SK-MEL-5 (cell line): Measurements from ENCODE around the gene OR2AT4. TPM values are rescaled to one million over a fixed set of nuclear protein-coding genes. Genes with fewer than 3 reads are reported as not detected.
"Not testable (repeated sequence)": the region's sequence is repeated elsewhere in the genome, so short reads cannot be mapped to it uniquely, and the experiment has no call there.

Experiments used
- DNase-seq: peaks from one replicate; pipeline ENCODE4 v3.0.0-alpha.2; 2016; ENCODE audit warnings: low read depth, low spot score
- in situ Hi-C: cut with HindIII; loops from 2 replicates; pipeline ENCODE4 v1.10.0; 2016; ENCODE audit warnings: low sequenced_read_pairs, high pct_unique_total_duplicates, low pct_unique_long_range_greater_than_20kb
- total RNA-seq: library from RNA; depleted of rRNA; stranded (reverse); fragments of >200 nt; shearing (Covaris generic); gene quantifications from 2 replicates; pipeline ENCODE4 v1.2.3, GENCODE V29; 2014

Gene OR2AT4
- total RNA-seq, 1 experiment from 2014 or later: 0.05 TPM

DNA sequence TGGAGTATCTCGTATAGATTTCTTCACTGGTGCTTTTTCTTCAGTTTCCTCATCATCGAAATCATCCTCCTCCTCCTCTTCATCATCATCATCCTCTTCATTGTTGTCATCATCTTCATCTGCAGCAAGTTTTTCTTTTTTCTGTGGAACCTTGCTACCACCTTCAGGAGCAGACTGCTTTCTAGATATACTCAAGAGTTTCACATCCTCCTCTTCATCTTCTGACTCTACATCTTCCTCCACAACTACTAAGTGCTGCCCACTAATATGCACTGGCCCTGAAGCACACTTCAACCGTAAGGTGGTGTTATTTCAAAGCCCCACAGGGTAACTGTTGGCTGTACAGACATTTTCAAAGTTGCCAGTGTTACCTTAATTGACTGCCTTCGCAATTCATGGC lies 17.1 kb downstream of the OR2AT4 start:
- no peak for DNase-seq
- in situ Hi-C loops: no loop called here

GRCh38 chr11:75078233-75078632 lies 18.4 kb downstream of the OR2AT4 start:
- peak; percentile 16 for DNase-seq
- in situ Hi-C loops: no loop called here

GRCh38 chr11:75077316-75077715 lies 19.4 kb downstream of the OR2AT4 start:
- no peak for DNase-seq
- in situ Hi-C loops: no loop called here

- DNase-seq: no peak
- in situ Hi-C loops: no loop called here
Measured at GRCh38 chr11:75076671-75077070, 20.0 kb downstream of the OR2AT4 start.

DNA sequence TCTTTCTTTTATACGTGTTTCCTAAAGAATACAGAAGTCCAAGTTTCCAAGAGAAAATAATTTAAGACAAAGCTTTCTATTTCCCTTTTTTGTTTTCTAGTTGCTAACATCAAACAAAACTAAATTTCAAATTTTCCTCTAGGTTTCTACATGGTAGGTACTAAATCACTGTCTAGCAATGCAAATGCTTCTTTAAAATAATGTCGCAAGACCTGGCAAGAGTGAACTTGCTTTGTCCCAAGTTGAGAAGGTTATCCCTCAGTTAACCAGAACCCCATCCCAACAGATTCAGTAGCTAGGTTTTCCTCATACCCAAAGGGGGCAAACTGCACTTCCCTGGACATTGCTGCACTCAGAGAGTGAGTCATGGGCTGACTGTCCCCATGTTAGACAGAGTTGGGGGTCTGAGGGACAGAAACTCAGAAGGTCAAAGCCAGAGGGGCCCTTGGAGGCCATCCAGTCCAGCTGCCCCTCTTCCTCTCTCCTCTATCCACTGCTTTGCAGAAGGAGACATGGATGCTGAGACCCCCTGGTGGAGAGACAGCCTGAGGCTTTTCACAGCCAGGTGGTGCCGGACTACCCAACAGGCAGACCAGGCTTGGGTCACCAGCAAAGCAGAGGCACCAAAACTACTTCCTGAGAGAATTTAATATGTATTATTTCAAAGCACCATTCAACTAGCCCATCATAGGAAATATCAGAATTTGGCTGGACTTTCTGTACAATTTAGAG lies 23.1 kb downstream of the OR2AT4 start:
- in situ Hi-C loops: no loop called here
- no peak for DNase-seq

GRCh38 chr11:75072582-75072981 lies 24.1 kb downstream of the OR2AT4 start:
- in situ Hi-C loops: no loop called here
- peak; percentile 51 for DNase-seq

- in situ Hi-C loops: no loop called here
- DNase-seq: no peak
Measured at GRCh38 chr11:75069473-75069872, 27.2 kb downstream of the OR2AT4 start.

DNA sequence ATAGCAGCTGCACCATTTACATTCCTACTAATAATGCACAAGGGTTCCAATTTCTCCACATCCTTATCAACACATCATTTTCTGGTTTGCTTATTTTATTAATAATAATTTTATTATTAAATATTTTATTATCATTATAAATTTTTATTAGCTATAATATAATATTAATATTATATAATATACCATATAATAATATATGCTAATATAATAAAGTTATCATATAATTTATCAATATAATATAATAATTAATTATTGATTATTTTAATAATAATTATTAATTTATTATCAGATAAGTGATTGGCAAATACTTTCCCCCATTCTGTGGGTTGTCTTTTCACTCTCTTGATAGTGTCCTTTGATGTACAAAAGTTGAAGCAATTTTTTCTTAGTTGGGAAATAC lies 27.7 kb downstream of the OR2AT4 start:
- no peak for DNase-seq
- in situ Hi-C loops: no loop called here

GRCh38 chr11:75068559-75068958 lies 28.1 kb downstream of the OR2AT4 start:
- in situ Hi-C loops: no loop called here
- DNase-seq: no peak

DNA sequence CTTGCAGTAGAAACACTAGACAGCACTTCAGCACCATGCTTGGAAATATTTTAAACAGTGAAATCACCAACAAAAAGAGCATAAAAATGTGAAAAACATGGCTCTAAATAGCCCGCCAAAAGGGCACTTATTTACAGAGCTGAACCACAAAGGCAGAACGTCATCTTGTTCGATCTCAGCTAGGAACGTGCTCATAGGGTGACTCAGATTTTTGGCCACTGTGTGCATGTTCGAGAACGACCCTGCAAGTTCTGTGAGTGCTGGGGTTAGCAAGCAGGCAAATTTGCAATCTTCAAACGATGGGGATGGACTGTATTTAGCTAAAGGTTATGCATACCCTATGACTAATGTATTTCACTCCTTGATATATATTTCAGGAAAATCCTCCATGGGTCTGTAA lies 30.6 kb downstream of the OR2AT4 start:
- in situ Hi-C loops: no loop called here
- no peak for DNase-seq

GRCh38 chr11:75063741-75064314 lies 32.8 kb downstream of the OR2AT4 start:
- DNase-seq: no peak
- in situ Hi-C loops: no loop called here

DNA sequence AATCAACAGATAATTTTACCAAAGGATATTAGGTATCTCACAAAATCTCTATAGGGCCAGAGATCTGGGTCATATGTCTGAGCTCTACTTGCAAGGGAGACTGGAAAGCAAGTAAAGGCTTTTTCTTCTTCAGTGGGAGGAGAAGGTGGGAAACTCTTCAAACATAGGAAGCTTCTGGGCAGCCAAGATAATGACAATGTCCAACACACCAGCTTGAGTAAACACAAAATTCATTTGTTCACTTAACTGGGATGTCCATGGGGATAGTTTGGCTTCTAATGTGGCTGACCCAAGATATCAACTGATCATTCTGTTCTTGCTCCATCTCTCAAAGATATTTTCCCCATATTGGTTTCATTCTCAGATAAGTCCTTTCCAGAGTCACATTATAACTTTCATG lies 37.4 kb downstream of the OR2AT4 start:
- in situ Hi-C loops: no loop called here
- no peak for DNase-seq

DNA sequence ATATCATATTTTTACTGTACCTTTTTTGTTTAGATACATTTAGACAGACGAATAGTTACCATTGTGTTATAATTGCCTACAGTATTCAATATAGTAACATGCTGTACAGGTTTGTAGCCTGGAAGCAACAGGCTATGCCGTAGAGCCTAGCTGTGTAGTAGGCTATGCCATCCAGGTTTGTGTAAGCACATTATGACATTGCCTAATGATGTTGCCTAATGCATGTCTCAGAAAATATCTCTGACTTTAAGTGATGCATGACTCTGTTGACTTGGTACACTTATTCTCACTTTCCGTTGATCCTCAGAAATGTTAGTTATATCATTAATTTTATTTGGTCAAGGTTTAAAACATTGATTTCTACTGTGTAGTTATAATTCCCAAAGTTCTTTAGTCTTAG lies 39.9 kb downstream of the OR2AT4 start:
- no peak for DNase-seq
- in situ Hi-C loops: no loop called here

GRCh38 chr11:75055511-75055910 lies 41.2 kb downstream of the OR2AT4 start:
- in situ Hi-C loops: no loop called here
- DNase-seq: peak; percentile 59

- no peak for DNase-seq
- in situ Hi-C loops: no loop called here
Measured at GRCh38 chr11:75052457-75052856, 44.2 kb downstream of the OR2AT4 start.

DNA sequence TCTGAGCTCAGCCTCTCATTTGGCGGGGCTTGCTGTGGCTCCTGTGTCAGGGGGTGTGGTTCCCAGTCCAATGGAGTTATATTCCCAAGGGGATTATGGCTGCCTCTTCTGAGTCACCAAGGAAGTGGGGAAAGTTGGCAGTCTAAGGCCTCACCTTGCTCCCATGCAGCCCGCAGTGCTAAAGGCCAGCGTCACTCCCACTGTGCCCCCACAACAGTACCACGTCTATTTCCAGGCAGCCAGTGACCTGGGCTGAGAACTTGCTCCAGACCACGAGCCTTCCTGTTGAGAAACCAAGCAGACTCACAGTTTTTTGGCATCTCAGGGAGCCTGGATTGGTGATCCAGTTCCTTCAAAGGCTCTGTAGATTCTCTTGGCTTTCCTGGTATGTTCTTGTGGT lies 45.6 kb downstream of the OR2AT4 start:
- no peak for DNase-seq
- in situ Hi-C loops: no loop called here

DNA sequence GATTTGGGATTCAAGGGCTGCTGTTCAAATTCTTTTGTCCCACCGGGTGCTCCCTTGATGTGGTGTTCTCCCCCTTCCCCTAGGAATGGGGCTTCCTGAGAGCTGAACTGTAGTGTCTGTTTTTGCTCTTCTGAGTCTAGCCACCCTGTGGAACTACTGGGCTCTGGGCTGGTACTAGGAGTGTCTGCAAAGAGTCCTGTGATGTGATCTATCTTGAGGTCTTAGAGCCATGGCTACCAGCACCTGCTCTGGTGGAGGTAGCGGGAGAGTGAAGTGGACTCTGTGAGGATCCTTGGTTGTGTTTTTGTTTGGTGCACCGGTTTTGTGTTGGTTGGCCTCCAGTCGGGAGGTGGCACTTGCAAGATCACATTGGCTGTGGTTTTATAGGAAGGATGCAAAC lies 46.2 kb downstream of the OR2AT4 start:
- no peak for DNase-seq
- in situ Hi-C loops: no loop called here

DNA sequence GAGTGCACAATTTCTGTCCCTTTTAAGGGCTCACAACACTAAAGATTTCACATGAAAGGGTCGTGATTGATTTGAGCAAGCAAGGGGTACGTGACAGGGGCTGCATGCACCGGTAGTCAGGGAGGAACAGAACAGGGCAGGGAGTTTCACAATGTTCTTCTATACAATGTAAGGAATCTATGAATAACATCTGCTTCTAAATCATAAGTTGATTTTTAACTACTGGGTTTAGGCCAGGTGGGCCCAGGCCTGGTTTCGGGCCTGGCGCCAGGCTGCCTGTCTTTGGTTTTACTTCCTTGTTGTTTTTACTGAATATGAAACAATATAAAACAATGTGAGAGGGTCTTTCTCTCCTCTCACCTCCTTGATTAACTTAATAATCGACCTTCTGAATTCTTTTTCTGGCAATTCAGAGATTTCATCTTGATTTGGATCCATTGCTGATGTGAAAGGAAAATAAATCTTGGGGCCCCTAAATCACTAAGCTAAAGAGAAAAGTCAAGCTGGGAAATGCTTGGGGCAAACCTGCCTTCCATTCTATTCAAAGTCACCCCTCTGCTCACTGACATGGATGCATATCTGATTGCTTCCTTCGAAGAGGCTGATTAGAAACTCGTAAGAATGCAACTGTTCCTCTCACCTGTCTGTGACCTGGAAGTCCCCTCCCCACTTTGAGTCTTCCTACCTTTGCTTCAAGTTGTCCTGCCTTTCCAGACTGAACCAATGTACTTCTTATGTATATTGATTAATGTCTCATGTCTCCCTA lies 47.0 kb downstream of the OR2AT4 start:
- in situ Hi-C loops, DNase-seq: not testable (repeated sequence)

- in situ Hi-C loops: no loop called here
Measured at GRCh38 chr11:75047191-75047590, 49.5 kb downstream of the OR2AT4 start.

More at GRCh38 chr11:75047191-75047590, 49.5 kb downstream of the OR2AT4 start:
- DNase-seq: no peak
